GM19099 (cell line): ENCODE measurements around the gene TNS1.

ENCODE experiments used
- POLR2A ChIP-seq: IDR thresholded peaks from 3 replicates; pipeline ENCODE4 v1.6.1; 2011; ENCODE audit warnings: low read depth; ENCODE audit not compliant: insufficient read length; ENCODE audit errors: extremely low read depth

The TNS1 gene

GRCh38 chr2:217932803-217933616 lies 69.8 kb downstream of the TNS1 start:
- no peak for TF ChIP-seq POLR2A

GRCh38 chr2:217931846-217932560 lies 70.8 kb downstream of the TNS1 start:
- TF ChIP-seq POLR2A = no peak

DNA sequence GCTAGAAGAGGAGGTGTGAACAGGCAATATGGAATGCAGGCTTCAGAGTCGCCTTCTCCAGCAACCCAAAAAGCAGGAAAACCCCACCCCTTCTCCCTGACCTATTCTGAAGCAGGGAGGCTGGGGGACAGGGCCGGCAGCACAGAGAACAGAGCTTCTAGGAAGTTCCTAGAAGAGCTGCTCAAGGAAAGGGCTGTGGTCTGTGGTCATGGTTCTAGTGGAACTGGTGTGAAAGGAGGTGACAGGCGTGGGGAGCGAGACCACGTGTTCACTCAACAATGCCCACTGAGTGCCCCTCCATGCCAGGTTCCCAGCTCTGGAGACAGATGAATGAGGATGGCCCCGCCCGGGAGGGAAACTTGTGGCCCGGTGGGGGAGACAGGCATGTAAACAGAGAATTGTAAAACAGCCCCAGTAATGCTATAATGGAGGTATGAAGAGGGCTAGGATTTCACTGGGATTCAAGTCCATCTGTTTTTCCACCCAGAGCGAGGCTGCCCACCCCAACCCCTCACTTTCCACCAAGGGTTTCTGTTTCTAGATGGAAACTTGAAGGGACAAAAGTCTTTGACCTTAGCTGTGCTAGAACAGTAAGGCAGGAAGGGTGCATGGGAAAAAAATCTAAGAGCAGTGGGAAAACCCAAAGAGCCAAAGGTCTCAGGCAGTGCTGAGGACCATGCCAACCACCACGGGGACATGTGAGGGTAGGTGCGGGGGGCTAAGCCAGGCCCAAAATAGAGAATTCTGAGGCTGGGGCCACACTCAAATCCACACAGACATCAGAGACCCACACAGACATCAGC lies 71.8 kb downstream of the TNS1 start:
- TF ChIP-seq POLR2A = no peak

GRCh38 chr2:217929757-217930707 lies 72.8 kb downstream of the TNS1 start:
- no peak for TF ChIP-seq POLR2A

DNA sequence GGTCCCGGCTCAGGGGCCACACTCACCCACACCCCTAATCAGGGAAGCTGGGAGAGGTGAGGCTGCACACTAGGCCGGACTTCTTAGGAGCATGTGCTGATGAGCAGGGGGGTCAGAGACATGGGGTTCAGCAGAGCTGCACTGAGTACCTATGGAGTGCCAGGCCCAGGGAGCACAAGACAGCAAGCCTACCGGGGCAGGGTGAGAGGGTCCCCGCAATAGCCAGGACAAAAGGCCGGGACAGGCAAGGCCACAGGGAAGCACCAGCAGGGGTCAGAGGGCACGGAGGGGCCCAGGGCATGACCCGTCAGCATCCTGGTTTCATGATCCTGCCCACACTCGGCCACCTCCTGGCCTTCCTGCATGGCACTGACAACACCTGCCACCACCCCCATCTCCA lies 73.5 kb downstream of the TNS1 start:
- TF ChIP-seq POLR2A = no peak

DNA sequence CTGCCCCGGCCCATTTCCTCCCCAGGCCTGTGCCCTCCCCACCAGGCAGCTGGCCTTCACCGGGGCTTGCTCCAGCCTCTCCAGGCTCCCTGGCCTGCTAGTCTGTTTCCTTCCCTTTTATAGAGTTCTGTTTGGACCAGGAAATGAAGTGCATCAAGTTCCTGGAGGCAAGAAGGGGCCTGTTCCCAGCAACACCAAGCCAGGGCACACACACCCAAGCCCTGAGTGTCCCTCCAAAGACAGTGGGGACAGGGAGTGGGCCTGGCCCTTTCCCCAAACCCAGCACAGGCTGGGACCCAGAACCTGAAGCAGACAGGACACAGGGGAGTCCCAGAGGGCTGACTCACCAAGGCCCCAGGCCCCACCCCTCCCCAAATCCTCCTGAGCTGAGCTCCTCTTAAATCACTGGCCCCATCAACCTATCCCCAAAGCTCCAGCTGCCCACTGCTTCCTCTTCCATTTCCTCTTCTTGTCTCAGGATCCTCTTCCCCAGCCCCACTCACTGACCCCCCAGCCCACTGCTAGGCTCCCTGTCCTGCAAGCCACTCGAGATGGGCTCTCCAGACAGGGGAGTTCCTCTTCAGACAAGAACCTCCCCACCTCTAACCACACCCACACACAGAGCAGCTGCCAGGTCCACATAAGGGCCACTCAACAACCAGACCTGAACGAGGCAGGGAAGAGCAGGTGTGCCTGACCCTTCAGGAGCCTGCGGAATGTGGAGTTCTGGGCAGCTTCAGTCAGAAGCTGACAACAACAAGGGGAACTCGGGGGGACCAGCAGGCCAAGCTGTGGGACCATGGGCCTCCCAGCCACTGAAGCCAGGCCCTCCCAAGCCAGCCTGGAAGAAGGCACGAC lies 74.2 kb downstream of the TNS1 start:
- no peak for TF ChIP-seq POLR2A

DNA sequence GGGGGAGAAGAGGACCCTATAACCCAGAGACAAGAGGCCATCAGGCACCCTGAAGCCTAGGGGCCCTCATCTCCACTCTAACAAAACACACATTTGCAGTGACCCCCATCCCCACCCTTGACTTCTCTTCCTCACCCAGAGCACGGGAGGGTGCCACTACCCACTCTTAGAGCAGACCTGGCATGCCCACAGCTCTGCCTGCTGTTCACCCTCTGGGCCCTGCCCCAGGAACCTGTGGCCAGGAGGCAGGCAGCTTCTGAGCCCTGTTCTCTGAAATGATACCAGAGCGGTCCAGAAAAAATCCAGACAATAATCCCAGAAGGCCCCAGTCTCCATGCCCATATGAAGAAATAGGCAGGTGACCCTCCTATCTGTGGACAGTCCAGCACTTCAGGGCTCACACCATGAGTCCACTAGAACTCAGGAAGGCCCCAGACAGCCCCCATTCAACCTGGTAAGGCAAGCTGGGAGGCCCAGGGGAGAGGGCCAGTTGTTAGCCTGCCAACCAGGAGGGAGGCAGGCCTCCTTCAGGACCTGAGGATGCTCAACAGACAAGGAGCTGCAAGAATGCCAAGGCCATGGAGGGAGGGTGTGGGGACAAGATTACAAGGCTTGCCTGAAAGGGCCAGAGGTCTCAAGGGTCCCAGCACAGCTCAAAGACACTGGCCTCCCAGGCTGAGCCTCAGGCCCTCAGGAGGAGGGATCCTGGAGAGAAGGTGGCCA lies 75.0 kb downstream of the TNS1 start:
- no peak for TF ChIP-seq POLR2A

- no peak for TF ChIP-seq POLR2A
Measured at GRCh38 chr2:217926801-217927200, 76.0 kb downstream of the TNS1 start.

- no peak for TF ChIP-seq POLR2A
Measured at GRCh38 chr2:217924346-217924901, 78.4 kb downstream of the TNS1 start.

- TF ChIP-seq POLR2A = no peak
Measured at GRCh38 chr2:217923007-217923686, 79.6 kb downstream of the TNS1 start.

- TF ChIP-seq POLR2A = no peak
Measured at GRCh38 chr2:217922101-217923006, 80.4 kb downstream of the TNS1 start.

- no peak for TF ChIP-seq POLR2A
Measured at GRCh38 chr2:217920879-217921603, 81.8 kb downstream of the TNS1 start.
